IMR-90 (cell line): ENCODE results near the gene CCDC50. TPM values are rescaled to one million over a fixed set of nuclear protein-coding genes. Genes with fewer than 3 reads are reported as not detected.

Source experiments
- ATAC-seq: fragments of 200-7000 bp; cut with Tn5 transposase; 2 replicates; pipeline ENCODE4 v1.9.1; 2020; ENCODE audit warnings: low read depth, mild to moderate bottlenecking, moderate library complexity
- BruUV-seq: library from RNA; stranded (reverse); fragments of 400-500 nt; replicated peaks from 2 replicates; lab custom pipeline; 2021; lab: Mats Ljungman, UMichigan
- CTCF ChIA-PET: fragments of 300-600 bp; formaldehyde crosslinking; extraction: SDS; loops from one replicate; lab custom pipeline; 2021; ENCODE audit warnings: antibody characterized with exemption; lab: Yijun Ruan, JAX
- POLR2A ChIA-PET: fragments of 300-600 bp; sonication (Branson Sonifier 250); formaldehyde crosslinking; loops from one replicate; lab custom pipeline; 2022; ENCODE audit warnings: antibody characterized with exemption; ENCODE audit not compliant: unreplicated experiment; lab: Charles Lee
- DNase-seq: peaks from one replicate; pipeline ENCODE4 v3.0.0; 2013
- H2AFZ ChIP-seq: replicated peaks from 2 replicates; pipeline ENCODE3; 2013; ENCODE audit warnings: low read length, mild to moderate bottlenecking; ENCODE audit not compliant: poor library complexity
- H2AK5ac ChIP-seq: 2 replicates; pipeline ENCODE4 v1.6.1; 2013; ENCODE audit warnings: low read depth, low read length, inconsistent platforms
- H2AK9ac ChIP-seq: replicated peaks from 2 replicates; pipeline ENCODE3; 2013; ENCODE audit warnings: mild to moderate bottlenecking, low read depth, low read length, moderate library complexity; ENCODE audit not compliant: poor library complexity
- H2BK120ac ChIP-seq: 2 replicates; pipeline ENCODE4 v1.6.1; 2013; ENCODE audit warnings: low read depth, low read length, inconsistent platforms
- H2BK15ac ChIP-seq: 3 replicates; pipeline ENCODE4 v1.6.1; 2013; ENCODE audit warnings: low read depth, low read length, inconsistent platforms
- H2BK20ac ChIP-seq: 2 replicates; pipeline ENCODE4 v1.6.1; 2013; ENCODE audit warnings: low read depth, mild to moderate bottlenecking, inconsistent platforms, low read length, moderate library complexity
- H2BK5ac ChIP-seq: 2 replicates; pipeline ENCODE4 v1.6.1; 2013; ENCODE audit warnings: mild to moderate bottlenecking, low read depth, low read length, inconsistent platforms; ENCODE audit not compliant: poor library complexity, severe bottlenecking
- H3K14ac ChIP-seq: replicated peaks from 2 replicates; pipeline ENCODE4 v1.6.1; 2013; ENCODE audit warnings: low read depth, low read length, inconsistent platforms
- H3K18ac ChIP-seq: 2 replicates; pipeline ENCODE4 v1.6.1; 2013; ENCODE audit warnings: low read depth, low read length, control low read depth
- H3K23ac ChIP-seq: 2 replicates; pipeline ENCODE4 v1.6.1; 2013; ENCODE audit warnings: low read depth, low read length, inconsistent platforms
- H3K27ac ChIP-seq: 2 replicates; pipeline ENCODE4 v1.5.1; 2013; ENCODE audit warnings: mild to moderate bottlenecking, control low read depth, low read length; ENCODE audit not compliant: insufficient read depth
- H3K27me3 ChIP-seq: 2 replicates; pipeline ENCODE4 v1.6.1; 2013; ENCODE audit warnings: low read length; ENCODE audit not compliant: control insufficient read depth, insufficient read depth
- H3K36me3 ChIP-seq: 2 replicates; pipeline ENCODE4 v1.6.1; 2013; ENCODE audit warnings: low read length, mixed read lengths; ENCODE audit not compliant: control insufficient read depth, insufficient read depth
- H3K4ac ChIP-seq: 2 replicates; pipeline ENCODE4 v1.6.1; 2013; ENCODE audit warnings: low read depth, low read length, inconsistent platforms
- H3K4me1 ChIP-seq: 2 replicates; pipeline ENCODE4 v1.6.1; 2013; ENCODE audit warnings: low read length, mixed read lengths; ENCODE audit not compliant: control insufficient read depth, insufficient read depth
- H3K4me2 ChIP-seq: 2 replicates; pipeline ENCODE4 v1.6.1; 2013; ENCODE audit warnings: low read depth, mild to moderate bottlenecking, control low read depth, low read length, moderate library complexity
- H3K4me3 ChIP-seq: 2 replicates; pipeline ENCODE4 v1.5.1; 2013; ENCODE audit warnings: low read depth, mild to moderate bottlenecking, control low read depth, low read length, moderate library complexity; ENCODE audit not compliant: insufficient read depth
- H3K56ac ChIP-seq: 2 replicates; pipeline ENCODE4 v1.6.1; 2013; ENCODE audit warnings: low read length, inconsistent platforms; ENCODE audit not compliant: insufficient read depth; ENCODE audit errors: extremely low read depth
- H3K79me1 ChIP-seq, 2 experiments: 2 replicates each; pipeline ENCODE4 v1.6.1; 2013; ENCODE audit warnings: low read length in 2 of 2, inconsistent platforms in 1 of 2, low read depth in 1 of 2
- H3K9ac ChIP-seq: 2 replicates; pipeline ENCODE4 v1.6.1; 2013; ENCODE audit warnings: low read depth, low read length, control low read depth
- H3K9me1 ChIP-seq: 2 replicates; pipeline ENCODE4 v1.6.1; 2013; ENCODE audit warnings: low read length, inconsistent platforms; ENCODE audit not compliant: insufficient read depth
- H3K9me3 ChIP-seq: 2 replicates; pipeline ENCODE4 v1.6.1; 2013; ENCODE audit warnings: low read length; ENCODE audit not compliant: control insufficient read depth, insufficient read depth
- H4K20me1 ChIP-seq: 2 replicates; pipeline ENCODE4 v1.6.1; 2013; ENCODE audit warnings: low read length, inconsistent platforms; ENCODE audit not compliant: insufficient read depth
- H4K5ac ChIP-seq: 2 replicates; pipeline ENCODE4 v1.6.1; 2013; ENCODE audit warnings: mild to moderate bottlenecking, low read depth, low read length, control low read depth
- H4K8ac ChIP-seq, 2 experiments: 2 replicates each; pipeline ENCODE4 v1.6.1; 2013; ENCODE audit warnings: low read depth in 2 of 2, low read length in 2 of 2, control low read depth in 1 of 2, inconsistent platforms in 1 of 2
- H4K91ac ChIP-seq: 2 replicates; pipeline ENCODE4 v1.6.1; 2013; ENCODE audit warnings: low read depth, low read length, inconsistent platforms; ENCODE audit not compliant: insufficient read depth
- CEBPB ChIP-seq: IDR thresholded peaks from 2 replicates; pipeline ENCODE4 v1.6.1; 2012; ENCODE audit warnings: low read depth, low read length, improper control_type of control experiment
- CHD1 ChIP-seq: IDR thresholded peaks from 2 replicates; pipeline ENCODE4 v1.6.1; 2012; ENCODE audit warnings: low read depth, low read length, improper control_type of control experiment
- CTCF ChIP-seq: conservative IDR thresholded peaks from 2 replicates; pipeline ENCODE4 v1.5.1; 2012; ENCODE audit warnings: mild to moderate bottlenecking, low read depth, low read length, improper control_type of control experiment
- ELK1 ChIP-seq: fragments of 150-350 bp; IDR thresholded peaks from 2 replicates; pipeline ENCODE4 v1.6.1; 2016; ENCODE audit warnings: low read depth, mild to moderate bottlenecking, low read length, moderate library complexity, borderline replicate concordance
- MAFK ChIP-seq: IDR thresholded peaks from 2 replicates; pipeline ENCODE4 v1.6.1; 2012; ENCODE audit warnings: low read depth, low read length, improper control_type of control experiment
- MAZ ChIP-seq: IDR thresholded peaks from 2 replicates; pipeline ENCODE4 v1.6.1; 2012; ENCODE audit warnings: low read depth, mild to moderate bottlenecking, low read length, improper control_type of control experiment, moderate library complexity, borderline replicate concordance
- MXI1 ChIP-seq: IDR thresholded peaks from 2 replicates; pipeline ENCODE4 v1.6.1; 2012; ENCODE audit warnings: low read depth, mild to moderate bottlenecking, low read length, moderate library complexity, borderline replicate concordance
- POLR2A ChIP-seq: IDR thresholded peaks from 2 replicates; pipeline ENCODE4 v1.6.1; 2012; ENCODE audit warnings: mild to moderate bottlenecking, low read depth, low read length
- RAD21 ChIP-seq: IDR thresholded peaks from 2 replicates; pipeline ENCODE4 v1.6.1; 2012; ENCODE audit warnings: low read length, improper control_type of control experiment
- RFX5 ChIP-seq: IDR thresholded peaks from 2 replicates; pipeline ENCODE4 v1.8.0; 2012; ENCODE audit warnings: low read depth, mild to moderate bottlenecking, low read length, moderate library complexity
- SMC3 ChIP-seq: fragments of 150-350 bp; IDR thresholded peaks from 2 replicates; pipeline ENCODE4 v1.6.1; 2016; ENCODE audit warnings: low read depth, mild to moderate bottlenecking, antibody characterized with exemption, low read length, moderate library complexity
- USF2 ChIP-seq: fragments of 150-350 bp; IDR thresholded peaks from 2 replicates; pipeline ENCODE4 v1.6.1; 2017; ENCODE audit warnings: mild to moderate bottlenecking, antibody characterized with exemption, low read length, low read depth
- WGBS, 2 experiments: methylation state at CpG; one replicate each; pipeline versions ENCODE4 v1.1.5 to v1.1.7; 2013; ENCODE audit warnings: missing lambda C conversion rate in 2 of 2; ENCODE audit not compliant: insufficient read length in 1 of 2; ENCODE audit errors: extremely low coverage in 2 of 2; 5-methylcytosine and 5-hydroxymethylcytosine counted together
- dilution Hi-C: fragments of 300-500 bp; cut with HindIII; formaldehyde crosslinking; loops from one replicate; pipeline ENCODE4 v1.14.3; 2018; ENCODE audit warnings: low sequenced_read_pairs; ENCODE audit not compliant: unreplicated experiment
- in situ Hi-C: fragments of 300-500 bp; cut with MboI; formaldehyde crosslinking; loops from 3 replicates; pipeline ENCODE4 v1.14.3; 2019; ENCODE audit warnings: low sequenced_read_pairs, inconsistent platforms, mixed read lengths
- intact Hi-C: fragments of 100-400 bp; cut with micrococcal nuclease; formaldehyde crosslinking; loops from 2 replicates; pipeline ENCODE4 v1.10.0; 2022
- polyA plus RNA-seq, 3 experiments: library from polyadenylated mRNA; depleted of rRNA; stranded (reverse); fragments of >200 nt; gene quantifications; 2 replicates each; pipeline ENCODE4 v1.2.3, GENCODE V29; 2012; ENCODE audit warnings: low replicate concordance in 1 of 3
- total RNA-seq: library from RNA; depleted of rRNA; stranded (reverse); fragments of >200 nt; gene quantifications from 2 replicates; pipeline ENCODE4 v1.2.3, GENCODE V29; 2012

The CCDC50 gene
- total and polyA plus RNA-seq, 2 of the 4 experiments (the other 2 are of a cell fraction) = 59.0 to 63.1 TPM

GRCh38 chr3:191316876-191317603 lies 12.2 kb upstream of the CCDC50 start:
- Histone ChIP-seq H3K4me1 (no peaks in the 10 kb centered on the region), H3K14ac (no peak overlapping the region), H2BK120ac (no peak overlapping the region), H3K56ac (no peak overlapping the region), H2AK5ac (no peak overlapping the region), H4K8ac (no peak overlapping the region), H2BK20ac (no peak overlapping the region), H2BK15ac (no peak overlapping the region), H3K36me3 (no peaks in the 10 kb centered on the region), H3K4me3 (no peak overlapping the region), H3K27ac (no peak overlapping the region), H3K27me3 (no peaks in the 10 kb centered on the region), H2AK9ac (no peak overlapping the region), H3K4me2 (no peak overlapping the region), H3K9me1 (no peaks in the 10 kb centered on the region), H3K4ac (no peak overlapping the region), H3K23ac (no peak overlapping the region), H2BK5ac (no peak overlapping the region), H4K5ac (no peak overlapping the region), H3K79me1 (no peaks in the 10 kb centered on the region), H3K18ac (no peak overlapping the region), H2AFZ (no peak overlapping the region), H4K20me1 (no peaks in the 10 kb centered on the region), H4K91ac (no peak overlapping the region), H3K9me3 (no peaks in the 10 kb centered on the region), H3K9ac (no peak overlapping the region)
- TF ChIP-seq MAFK (no peak), MXI1 (no peak), ELK1 (no peak), USF2 (no peak), CTCF (no peak), SMC3 (no peak), POLR2A (no peak), RAD21 (no peak), MAZ (no peak), RFX5 (no peak), CEBPB (no peak), CHD1 (no peak)
- dilution Hi-C loops = no loop called here
- intact Hi-C loops = no loop called here
- WGBS, 2 experiments = 90% methylated on average over 7 of the region's 40 CpGs; no CpG with 5 or more reads in 1 of the 2 experiments
- no peak for ATAC-seq
- DNase-seq = no peak
- in situ Hi-C loops = no loop called here
- no TSS peak for BruUV-seq
- POLR2A ChIA-PET = no interaction called here
- CTCF ChIA-PET = interaction anchor here (0.6 kb wide), 1 partner anchor 646 kb away, joined by 3 read pairs; no protein-coding TSS in a partner anchor
